K562 (cell line): ENCODE results near the gene GRWD1. TPM values are rescaled to one million over a fixed set of nuclear protein-coding genes. Genes with fewer than 3 reads are reported as not detected.

ENCODE experiments used
- ARID1B ChIP-seq: fragments of 450-650 bp; IDR thresholded peaks from 2 replicates; pipeline ENCODE4 v1.6.1; 2016; ENCODE audit warnings: antibody characterized with exemption, mild to moderate bottlenecking, inconsistent platforms
- ELF2 ChIP-seq: fragments of 250-450 bp; sonication (Bioruptor Pico); IDR thresholded peaks from 2 replicates; pipeline ENCODE4 v1.5.0; 2021; ENCODE audit warnings: mild to moderate bottlenecking
- JUND ChIP-seq, 2 experiments: IDR thresholded peaks; 2 replicates in 1 of 2; 3 replicates in 1 of 2; pipeline ENCODE4 v1.6.1; 2011; ENCODE audit warnings: borderline replicate concordance in 2 of 2, low read depth in 2 of 2, low read length in 2 of 2, improper control_type of control experiment in 1 of 2, missing biosample characterization in 1 of 2, missing genetic modification characterization in 1 of 2, missing genetic modification reagents in 1 of 2
- LCOR ChIP-seq: sonication (generic); formaldehyde crosslinking; IDR thresholded peaks from 2 replicates; pipeline ENCODE4 v1.8.0; 2022; ENCODE audit warnings: mild to moderate bottlenecking, missing genetic modification reagents
- NRF1 ChIP-seq, 2 experiments: fragments of 450-650 bp; IDR thresholded peaks in 1 of 2; conservative IDR thresholded peaks in 1 of 2; 2 replicates each; pipeline ENCODE4 v1.6.1; 2014; ENCODE audit warnings: mild to moderate bottlenecking in 2 of 2
- RAD21 ChIP-seq, 2 experiments: fragments of 250-450 bp in 1 of 2; fragments of 450-650 bp in 1 of 2; sonication (Bioruptor Pico) in 1 of 2; formaldehyde crosslinking in 1 of 2; IDR thresholded peaks in 1 of 2; conservative IDR thresholded peaks in 1 of 2; 2 replicates each; pipeline versions ENCODE4 v1.4.0 to v1.8.0; 2020 to 2022; ENCODE audit warnings: mild to moderate bottlenecking in 2 of 2, moderate library complexity in 1 of 2
- SMAD4 ChIP-seq: fragments of 250-450 bp; sonication (Bioruptor Pico); conservative IDR thresholded peaks from 2 replicates; pipeline ENCODE4 v1.8.0; 2021; ENCODE audit warnings: inconsistent platforms, mild to moderate bottlenecking, moderate library complexity
- SMARCE1 ChIP-seq: fragments of 450-650 bp; IDR thresholded peaks from 2 replicates; pipeline ENCODE4 v1.7.1; 2016; ENCODE audit warnings: mild to moderate bottlenecking
- TEAD1 ChIP-seq, 2 experiments: fragments of 450-650 bp in 1 of 2; sonication (generic) in 1 of 2; formaldehyde crosslinking; IDR thresholded peaks; 2 replicates each; pipeline versions ENCODE4 v1.4.0 to v1.8.0; 2020 to 2022; ENCODE audit warnings: mild to moderate bottlenecking in 2 of 2, missing genetic modification reagents in 1 of 2
- TEAD2 ChIP-seq: fragments of 450-650 bp; IDR thresholded peaks from 2 replicates; pipeline ENCODE4 v1.6.1; 2016; ENCODE audit warnings: missing genetic modification characterization, control low read depth, missing compliant biosample characterization
- ZFP1 ChIP-seq: fragments of 450-650 bp; formaldehyde crosslinking; IDR thresholded peaks from 2 replicates; pipeline ENCODE4 v1.4.0; 2020; ENCODE audit warnings: mild to moderate bottlenecking, mixed read lengths
- ZFP36 ChIP-seq: fragments of 150-350 bp; IDR thresholded peaks from 2 replicates; pipeline ENCODE4 v1.6.1; 2018; ENCODE audit warnings: low read length, low read depth; ENCODE audit not compliant: partially characterized antibody
- ZFX ChIP-seq: sonication (generic); formaldehyde crosslinking; IDR thresholded peaks from 2 replicates; pipeline ENCODE4 v1.8.0; 2022; ENCODE audit warnings: mild to moderate bottlenecking, missing genetic modification reagents, moderate library complexity
- ZNF764 ChIP-seq: fragments of 250-450 bp; sonication (Bioruptor Pico); IDR thresholded peaks from 2 replicates; pipeline ENCODE4 v1.4.0; 2020; ENCODE audit warnings: low read depth, mild to moderate bottlenecking, moderate library complexity
- polyA plus RNA-seq, 8 experiments: library from polyadenylated mRNA; depleted of rRNA in 4 of 8; stranded (reverse) in 5 of 8; unstranded in 3 of 8; fragments of >200 nt; fragmentation: Nextera tagmentation in 2 of 8; fragmentation: Illumina TruSeq in 1 of 8; extraction: Ambion mirVana in 2 of 8; extraction: Trizol in 1 of 8; gene quantifications; 2 replicates each; pipeline versions ENCODE4 v1.2.1 to v1.2.3, GENCODE V29; 2011 to 2014; ENCODE audit warnings: inconsistent platforms in 1 of 8, missing spikeins in 1 of 8
- total RNA-seq, 7 experiments: library from RNA; depleted of rRNA in 6 of 7; stranded (reverse); fragments of >200 nt in 6 of 7; fragmentation: Illumina TruSeq in 2 of 7; extraction: Trizol in 2 of 7; gene quantifications; 2 replicates each; pipeline versions ENCODE4 v1.2.1 to v1.2.3, GENCODE V29; 2011 to 2021; ENCODE audit warnings: low replicate concordance in 1 of 7
- TF ChIP-seq, protein P1 (sequence below): IDR thresholded peaks from 2 replicates; pipeline ENCODE4 v1.6.1; 2011; ENCODE audit warnings: borderline replicate concordance, low read depth, mild to moderate bottlenecking, moderate library complexity, low read length; ENCODE audit not compliant: insufficient read depth, poor library complexity, severe bottlenecking
- TF ChIP-seq, protein P2 (sequence below): sonication (generic); formaldehyde crosslinking; IDR thresholded peaks from 2 replicates; pipeline ENCODE4 v1.8.0; 2022; ENCODE audit warnings: mild to moderate bottlenecking, missing genetic modification reagents
- TF ChIP-seq, protein P3 (sequence below): sonication (generic); formaldehyde crosslinking; IDR thresholded peaks from 2 replicates; pipeline ENCODE4 v1.9.0; 2022; ENCODE audit warnings: mild to moderate bottlenecking, missing genetic modification reagents
- TF ChIP-seq, protein P4 (sequence below): fragments of 200-800 bp; sonication (Bioruptor generic); IDR thresholded peaks from 2 replicates; pipeline ENCODE4 v1.6.1; 2017; ENCODE audit warnings: missing genetic modification characterization, missing compliant biosample characterization

The GRWD1 gene
- total and polyA plus RNA-seq, 9 of the 15 experiments (the other 6 are each of a cell fraction or from before 2014, with no cell fraction given): 1.5 to 87.2 (median 24.5) TPM

DNA sequence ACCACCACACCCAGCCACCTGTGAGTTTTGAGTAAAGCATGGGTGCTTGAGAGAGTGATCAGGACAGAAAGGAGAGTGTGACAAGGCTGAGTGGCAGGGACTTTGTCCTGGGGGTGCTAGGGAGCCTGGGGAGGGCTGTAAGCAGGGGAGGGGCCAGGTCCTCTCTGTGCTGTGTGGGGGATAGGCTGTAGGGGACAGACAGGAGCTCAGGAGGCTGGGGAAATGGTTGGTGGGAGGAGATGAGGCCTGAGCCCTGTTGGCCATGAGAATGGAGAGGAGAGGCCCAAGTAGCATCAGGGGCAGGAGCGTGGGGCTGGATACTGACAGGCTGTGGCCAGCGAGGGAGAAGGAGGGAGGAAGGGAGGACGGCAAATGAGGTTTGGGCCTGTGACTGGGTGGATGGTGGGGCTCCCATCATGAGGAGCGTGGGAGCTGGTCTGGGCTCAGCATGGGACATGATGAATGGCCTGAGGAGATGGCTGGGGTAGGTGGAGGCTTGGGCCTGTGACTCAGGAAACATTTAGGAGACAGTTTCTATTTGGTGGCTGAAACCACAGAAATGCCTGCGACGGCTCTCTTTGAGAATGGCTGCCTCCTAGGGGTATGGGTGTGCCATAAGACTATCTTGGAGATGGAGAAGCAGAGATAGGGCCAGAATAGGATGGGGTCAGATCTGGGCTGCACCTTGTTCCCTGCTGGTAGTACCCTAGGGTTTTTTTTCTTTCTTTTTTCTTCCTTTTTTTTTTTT, 27.3 kb upstream of the GRWD1 start (continued):
- TF ChIP-seq, protein P1, sequence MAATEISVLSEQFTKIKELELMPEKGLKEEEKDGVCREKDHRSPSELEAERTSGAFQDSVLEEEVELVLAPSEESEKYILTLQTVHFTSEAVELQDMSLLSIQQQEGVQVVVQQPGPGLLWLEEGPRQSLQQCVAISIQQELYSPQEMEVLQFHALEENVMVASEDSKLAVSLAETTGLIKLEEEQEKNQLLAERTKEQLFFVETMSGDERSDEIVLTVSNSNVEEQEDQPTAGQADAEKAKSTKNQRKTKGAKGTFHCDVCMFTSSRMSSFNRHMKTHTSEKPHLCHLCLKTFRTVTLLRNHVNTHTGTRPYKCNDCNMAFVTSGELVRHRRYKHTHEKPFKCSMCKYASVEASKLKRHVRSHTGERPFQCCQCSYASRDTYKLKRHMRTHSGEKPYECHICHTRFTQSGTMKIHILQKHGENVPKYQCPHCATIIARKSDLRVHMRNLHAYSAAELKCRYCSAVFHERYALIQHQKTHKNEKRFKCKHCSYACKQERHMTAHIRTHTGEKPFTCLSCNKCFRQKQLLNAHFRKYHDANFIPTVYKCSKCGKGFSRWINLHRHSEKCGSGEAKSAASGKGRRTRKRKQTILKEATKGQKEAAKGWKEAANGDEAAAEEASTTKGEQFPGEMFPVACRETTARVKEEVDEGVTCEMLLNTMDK: peak; percentile 82
- TF ChIP-seq RAD21 (CRISPR knock-in tag; conservative IDR thresholded peaks at IDR 0.05 in 1 of 2, IDR thresholded peaks at IDR 0.05 in 1 of 2) (peak; percentile 37 to 49; a peak in 3 of 4 replicates), ELF2 (CRISPR knock-in tag) (0 out of 2 replicates have a peak, but pooled peaks have one; percentile 14), ZFP36 (peak; percentile 5), SMAD4 (peak; percentile 30; the same call in 1 of the 2 replicates), JUND (IDR thresholded peaks at IDR 0.05; ENCODE audit: borderline replicate concordance, low read depth, low read length) (peak; percentile 34), JUND (tag; IDR thresholded peaks at IDR 0.05; ENCODE audit: borderline replicate concordance, low read depth, low read length) (peak; percentile 49; the same call in 1 of the 3 replicates), ZFP1 (no peak), TEAD1 (CRISPR knock-in tag; IDR thresholded peaks at IDR 0.05) (peak; percentile 40 to 43; a peak in 1 of 4 replicates), NRF1 (conservative IDR thresholded peaks at IDR 0.05 in 1 of 2, IDR thresholded peaks at IDR 0.05 in 1 of 2) (peak; percentile 23 to 25; a peak in 1 of 4 replicates), TEAD2 (tag) (no peak), ZNF764 (CRISPR knock-in tag) (peak; percentile 77; the same call in 1 of the 2 replicates), ARID1B (peak; percentile 40; the same call in 1 of the 2 replicates), LCOR (CRISPR knock-in tag) (peak; percentile 75; the same call in 1 of the 2 replicates), ZFX (CRISPR knock-in tag) (peak; percentile 66), SMARCE1 (peak; percentile 49; the same call in 1 of the 2 replicates)
- TF ChIP-seq, protein P2, sequence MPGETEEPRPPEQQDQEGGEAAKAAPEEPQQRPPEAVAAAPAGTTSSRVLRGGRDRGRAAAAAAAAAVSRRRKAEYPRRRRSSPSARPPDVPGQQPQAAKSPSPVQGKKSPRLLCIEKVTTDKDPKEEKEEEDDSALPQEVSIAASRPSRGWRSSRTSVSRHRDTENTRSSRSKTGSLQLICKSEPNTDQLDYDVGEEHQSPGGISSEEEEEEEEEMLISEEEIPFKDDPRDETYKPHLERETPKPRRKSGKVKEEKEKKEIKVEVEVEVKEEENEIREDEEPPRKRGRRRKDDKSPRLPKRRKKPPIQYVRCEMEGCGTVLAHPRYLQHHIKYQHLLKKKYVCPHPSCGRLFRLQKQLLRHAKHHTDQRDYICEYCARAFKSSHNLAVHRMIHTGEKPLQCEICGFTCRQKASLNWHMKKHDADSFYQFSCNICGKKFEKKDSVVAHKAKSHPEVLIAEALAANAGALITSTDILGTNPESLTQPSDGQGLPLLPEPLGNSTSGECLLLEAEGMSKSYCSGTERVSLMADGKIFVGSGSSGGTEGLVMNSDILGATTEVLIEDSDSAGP: peak; percentile 54; the same call in 1 of the 2 replicates
- TF ChIP-seq, protein P3, sequence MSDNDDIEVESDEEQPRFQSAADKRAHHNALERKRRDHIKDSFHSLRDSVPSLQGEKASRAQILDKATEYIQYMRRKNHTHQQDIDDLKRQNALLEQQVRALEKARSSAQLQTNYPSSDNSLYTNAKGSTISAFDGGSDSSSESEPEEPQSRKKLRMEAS (CRISPR knock-in tag): peak; percentile 50; the same call in 1 of the 2 replicates
- TF ChIP-seq, protein P4, sequence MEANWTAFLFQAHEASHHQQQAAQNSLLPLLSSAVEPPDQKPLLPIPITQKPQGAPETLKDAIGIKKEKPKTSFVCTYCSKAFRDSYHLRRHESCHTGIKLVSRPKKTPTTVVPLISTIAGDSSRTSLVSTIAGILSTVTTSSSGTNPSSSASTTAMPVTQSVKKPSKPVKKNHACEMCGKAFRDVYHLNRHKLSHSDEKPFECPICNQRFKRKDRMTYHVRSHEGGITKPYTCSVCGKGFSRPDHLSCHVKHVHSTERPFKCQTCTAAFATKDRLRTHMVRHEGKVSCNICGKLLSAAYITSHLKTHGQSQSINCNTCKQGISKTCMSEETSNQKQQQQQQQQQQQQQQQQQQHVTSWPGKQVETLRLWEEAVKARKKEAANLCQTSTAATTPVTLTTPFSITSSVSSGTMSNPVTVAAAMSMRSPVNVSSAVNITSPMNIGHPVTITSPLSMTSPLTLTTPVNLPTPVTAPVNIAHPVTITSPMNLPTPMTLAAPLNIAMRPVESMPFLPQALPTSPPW (CRISPR knock-in tag): peak; percentile 80
